Measurements from ENCODE around the gene SLC26A9. TPM values are rescaled to one million over a fixed set of nuclear protein-coding genes. Genes with fewer than 3 reads are reported as not detected.

Gene SLC26A9
- total and polyA plus RNA-seq, 10 of the 15 experiments (the other 5 are each of a cell fraction or from before 2014, with no cell fraction given): 0.09 to 0.40 (median 0.17) TPM

DNA sequence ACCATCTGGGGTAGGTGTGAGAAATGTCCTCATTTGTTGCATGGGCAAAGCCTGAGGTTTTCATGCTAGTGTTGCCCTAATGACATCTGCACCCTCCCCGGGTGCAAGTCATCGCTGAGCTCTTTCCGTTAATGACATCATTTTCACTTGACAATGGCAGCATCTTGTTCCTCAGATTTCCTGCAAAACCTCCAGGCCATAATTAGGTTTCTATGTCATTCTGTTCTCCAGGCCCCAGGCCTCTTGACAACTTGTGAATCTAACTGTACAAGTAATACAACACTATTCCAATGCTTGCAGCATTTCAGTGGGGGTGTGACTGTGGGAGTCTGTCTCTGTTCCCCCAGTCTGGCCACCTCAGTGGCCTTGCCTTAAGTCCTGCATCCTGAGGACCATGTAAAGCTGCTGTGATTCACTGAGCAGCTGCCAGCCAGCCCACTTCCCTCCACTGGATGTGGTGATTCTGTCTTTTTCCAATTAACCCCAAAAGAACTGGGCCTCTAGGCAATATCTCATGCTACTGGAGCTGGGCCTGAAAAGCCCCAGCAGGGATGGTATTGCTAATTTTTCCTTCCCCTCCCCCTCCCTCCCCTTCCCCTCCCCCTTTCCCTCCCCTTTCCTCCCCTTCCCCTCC lies 37.1 kb upstream of the SLC26A9 start:
- ChIA-PET CTCF (interaction anchor here (0.8 to 9.6 kb wide), 5 partner anchors 61 to 321 kb away, joined by 4 to 296 read pairs (median 222); no protein-coding TSS in a partner anchor), RAD21 (ENCODE audit: unreplicated experiment) (interaction anchor here (1.2 to 8.6 kb wide), 3 partner anchors 61 to 188 kb away, joined by 5 to 197 read pairs (median 121); no protein-coding TSS in a partner anchor), SMC1A (ENCODE audit: uncharacterized antibody, unreplicated experiment) (interaction anchor here (1.2 to 5.1 kb wide), 5 partner anchors 63 to 388 kb away, joined by 3 to 105 read pairs (median 5); no protein-coding TSS in a partner anchor), POLR2A (no interaction called here)
- no peak for ATAC-seq
- no peak for TF ChIP-seq GABPA (IDR thresholded peaks at IDR 0.05; ENCODE audit: low read depth)
- no peak for TF ChIP-seq MXI1 (IDR thresholded peaks at IDR 0.05; ENCODE audit: low read depth, low read length)
- no peak for TF ChIP-seq CBX3 (IDR thresholded peaks at IDR 0.05; ENCODE audit: borderline replicate concordance, low read depth)
- TF ChIP-seq NR2F1 (conservative IDR thresholded peaks at IDR 0.05): no peak
- TF ChIP-seq IRF4 (IDR thresholded peaks at IDR 0.05; ENCODE audit: low read depth, low read length): no peak
- no peak for TF ChIP-seq RFX5 (IDR thresholded peaks at IDR 0.05; ENCODE audit: low read depth, low read length)
- TF ChIP-seq HDAC6 (IDR thresholded peaks at IDR 0.05; ENCODE audit: unreplicated experiment): no peak
- no peak for TF ChIP-seq SUZ12 (IDR thresholded peaks at IDR 0.05; ENCODE audit: unreplicated experiment)
- TF ChIP-seq TCF3 (IDR thresholded peaks at IDR 0.05; ENCODE audit: borderline replicate concordance, insufficient read depth, low read depth, low read length): no peak
- no peak for TF ChIP-seq LARP7 (IDR thresholded peaks at IDR 0.05)
- no peak for TF ChIP-seq RELA (IDR thresholded peaks at IDR 0.05; ENCODE audit: borderline replicate concordance, partially characterized antibody)
- no peak for TF ChIP-seq ATF7 (IDR thresholded peaks at IDR 0.05; ENCODE audit: low read depth)
- in situ Hi-C loops (cut with MboI): loop anchor here (5.0 kb wide), 2 partner anchors 127 to 188 kb away; no protein-coding TSS in a partner anchor
- Histone ChIP-seq H3K36me3 (ENCODE audit: control insufficient read depth in 2 of 2, insufficient read depth in 2 of 2, low read length in 1 of 2) (no peaks in the 10 kb centered on the region), H3K9ac (ENCODE audit: control insufficient read depth, insufficient read depth, low read length) (no peak overlapping the region), H3K4me3 (no peak overlapping the region), H3K4me1 (ENCODE audit: control insufficient read depth, insufficient read depth, low read length) (no peaks in the 10 kb centered on the region), H3K9me3 (replicated peaks; ENCODE audit: control insufficient read depth, insufficient read depth, low read length) (no peaks in the 10 kb centered on the region), H3K79me2 (ENCODE audit: control insufficient read depth, insufficient read depth, low read length) (no peaks in the 10 kb centered on the region), H3K4me2 (ENCODE audit: control insufficient read depth, insufficient read depth) (no peak overlapping the region), H2AFZ (ENCODE audit: control insufficient read depth, low read depth, low read length) (no peak overlapping the region), H3K27ac (ENCODE audit: control insufficient read depth, insufficient read depth) (no peak overlapping the region), H4K20me1 (ENCODE audit: control insufficient read depth, insufficient read depth) (no peaks in the 10 kb centered on the region), H3K27me3 (replicated peaks in 1 of 2; ENCODE audit: control insufficient read depth in 2 of 2, insufficient read depth in 2 of 2, low read length in 1 of 2) (no peaks in the 10 kb centered on the region; a peak in 1 of 4 replicates)
- WGBS (ENCODE audit: insufficient coverage, insufficient replicate concordance, low lambda C conversion rate, missing lambda C conversion rate): 80% methylated on average over 3 of the region's 3 CpGs
- intact Hi-C loops (cut with micrococcal nuclease; ENCODE audit: unreplicated experiment): no loop called here
- no peak for DNase-seq (ENCODE audit: low read depth, low spot score)
- BruUV-seq (replicated peaks): no TSS peak
- FAIRE-seq: no peak
